KOPT-K1 (cell line): ENCODE measurements around the gene LRMDA.
"Not testable (repeated sequence)": the region's sequence is repeated elsewhere in the genome, so short reads cannot be mapped to it uniquely, and the experiment has no call there.

ENCODE experiments used
- H3K27ac ChIP-seq: fragments of 200-600 bp; sonication (generic); 2 replicates; pipeline ENCODE4 v1.5.1; 2016; ENCODE audit warnings: antibody characterized with exemption, mild to moderate bottlenecking, low read depth, low read length; ENCODE audit not compliant: poor library complexity, severe bottlenecking
- H3K36me3 ChIP-seq: fragments of 200-600 bp; sonication (generic); 2 replicates; pipeline ENCODE4 v1.5.1; 2017; ENCODE audit warnings: antibody characterized with exemption, mild to moderate bottlenecking, low read length, moderate library complexity; ENCODE audit not compliant: insufficient read depth
- H3K9me3 ChIP-seq: fragments of 200-600 bp; sonication (generic); 2 replicates; pipeline ENCODE4 v1.5.1; 2017; ENCODE audit warnings: antibody characterized with exemption, low read length, mild to moderate bottlenecking; ENCODE audit not compliant: insufficient read depth, poor library complexity, severe bottlenecking

The LRMDA gene

DNA sequence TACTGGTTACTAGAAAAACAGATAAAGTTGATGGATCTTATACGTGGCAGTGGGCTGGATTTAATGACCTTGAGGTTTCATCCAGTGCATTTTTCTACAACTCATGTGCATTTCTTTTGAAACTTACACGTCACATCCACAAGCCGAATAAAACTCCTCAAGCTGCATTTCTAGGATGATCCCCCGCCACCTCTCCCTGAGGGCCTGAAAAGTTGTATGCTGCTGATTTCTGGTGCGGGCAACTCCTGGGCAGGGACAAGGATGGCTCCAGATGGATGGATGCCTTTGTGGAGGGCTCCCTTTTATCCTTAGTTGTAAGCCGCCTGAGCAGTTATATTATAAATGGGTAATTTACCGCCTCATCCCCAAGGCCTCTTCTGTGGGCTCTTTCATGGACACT lies 1091.1 kb downstream of the LRMDA start:
- H3K27ac ChIP-seq, result no peak overlapping the region
- no peaks in the 10 kb centered on the region for H3K36me3 ChIP-seq
- no peaks in the 10 kb centered on the region for H3K9me3 ChIP-seq

DNA sequence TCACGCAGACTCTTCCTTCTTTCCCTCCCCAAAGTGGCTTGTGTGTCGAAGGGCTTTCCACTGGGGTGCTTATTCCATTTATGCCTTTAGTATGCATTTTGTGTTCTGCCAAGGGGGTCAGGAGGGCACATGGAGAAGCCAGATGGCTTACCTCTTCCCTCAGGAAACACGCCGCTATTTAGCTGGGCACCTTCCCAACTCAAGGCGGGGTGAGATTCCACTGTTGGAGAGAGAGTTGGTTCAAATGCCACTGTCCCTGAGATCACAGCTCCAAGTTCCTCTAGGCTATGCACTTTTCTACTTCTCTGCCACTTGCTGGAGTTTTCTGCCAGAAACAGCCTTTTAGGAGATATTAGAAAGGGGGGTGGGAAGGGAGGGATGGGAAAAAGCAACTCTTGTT lies 1091.8 kb downstream of the LRMDA start:
- H3K36me3 ChIP-seq, result no peaks in the 10 kb centered on the region
- H3K9me3 ChIP-seq, result no peaks in the 10 kb centered on the region
- no peak overlapping the region for H3K27ac ChIP-seq

DNA sequence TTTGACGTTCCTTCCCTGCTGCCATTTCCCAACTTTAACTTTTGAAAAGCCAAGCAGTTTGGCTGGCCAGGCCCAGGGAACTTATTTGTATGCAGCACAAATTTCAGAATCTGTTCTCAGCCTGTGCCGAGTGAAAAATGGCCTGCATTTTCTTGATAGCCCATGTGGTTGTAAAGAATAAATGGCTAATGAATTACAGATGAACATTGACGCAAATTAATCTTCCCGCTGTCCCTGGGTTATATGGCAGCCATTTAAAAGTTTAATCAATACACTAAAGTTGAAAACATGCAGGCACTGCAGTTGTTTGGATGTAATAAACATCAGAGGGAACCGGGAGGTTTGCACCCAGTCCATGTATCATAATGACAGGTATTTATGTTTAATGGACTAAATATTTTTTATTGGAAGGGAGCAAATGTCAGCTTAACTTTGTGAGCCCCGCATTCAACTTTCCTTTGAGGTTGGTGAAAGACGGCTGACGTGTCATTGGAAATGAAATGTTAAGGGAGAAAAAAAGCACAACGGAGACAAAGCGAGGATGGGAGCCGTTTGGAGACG lies 1092.4 kb downstream of the LRMDA start:
- H3K36me3 ChIP-seq, result no peaks in the 10 kb centered on the region
- no peaks in the 10 kb centered on the region for H3K9me3 ChIP-seq
- H3K27ac ChIP-seq, result no peak overlapping the region

GRCh38 chr10:76526833-76527232 lies 1095.4 kb downstream of the LRMDA start:
- H3K36me3 ChIP-seq, H3K9me3 ChIP-seq, H3K27ac ChIP-seq: not testable (repeated sequence)

- no peaks in the 10 kb centered on the region for H3K9me3 ChIP-seq
- H3K36me3 ChIP-seq, result no peaks in the 10 kb centered on the region
- H3K27ac ChIP-seq, result no peak overlapping the region
Measured at GRCh38 chr10:76540331-76540730, 1108.9 kb downstream of the LRMDA start.

- no peak overlapping the region for H3K27ac ChIP-seq
- H3K36me3 ChIP-seq, result no peaks in the 10 kb centered on the region
- no peaks in the 10 kb centered on the region for H3K9me3 ChIP-seq
Measured at GRCh38 chr10:76540786-76541185, 1109.4 kb downstream of the LRMDA start.

DNA sequence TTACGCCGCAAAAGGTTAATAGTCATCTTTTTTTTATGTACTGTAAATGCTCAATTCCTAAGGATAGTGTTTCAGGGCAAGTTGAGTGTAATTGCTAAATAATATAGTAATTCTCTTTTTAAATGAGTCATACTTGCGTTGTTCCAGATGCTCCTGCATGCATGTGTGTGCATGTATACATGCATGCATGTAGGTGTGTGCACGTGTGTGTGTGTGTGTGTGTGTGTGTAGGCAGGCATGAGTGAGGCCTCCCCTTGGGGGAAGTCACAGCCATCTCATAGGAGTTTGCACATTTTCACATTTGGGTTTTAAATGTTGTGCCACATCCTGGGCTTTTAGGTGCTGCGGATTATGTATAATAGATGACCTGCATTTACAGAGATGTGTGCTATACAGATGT lies 1110.4 kb downstream of the LRMDA start:
- no peaks in the 10 kb centered on the region for H3K9me3 ChIP-seq
- H3K27ac ChIP-seq, result no peak overlapping the region
- no peaks in the 10 kb centered on the region for H3K36me3 ChIP-seq

- no peak overlapping the region for H3K27ac ChIP-seq
- H3K9me3 ChIP-seq, result no peaks in the 10 kb centered on the region
- no peaks in the 10 kb centered on the region for H3K36me3 ChIP-seq
Measured at GRCh38 chr10:76542307-76542930, 1111.0 kb downstream of the LRMDA start.

- H3K36me3 ChIP-seq, result no peaks in the 10 kb centered on the region
- H3K27ac ChIP-seq, result no peak overlapping the region
- H3K9me3 ChIP-seq, result no peaks in the 10 kb centered on the region
Measured at GRCh38 chr10:76543655-76544054, 1112.2 kb downstream of the LRMDA start.

DNA sequence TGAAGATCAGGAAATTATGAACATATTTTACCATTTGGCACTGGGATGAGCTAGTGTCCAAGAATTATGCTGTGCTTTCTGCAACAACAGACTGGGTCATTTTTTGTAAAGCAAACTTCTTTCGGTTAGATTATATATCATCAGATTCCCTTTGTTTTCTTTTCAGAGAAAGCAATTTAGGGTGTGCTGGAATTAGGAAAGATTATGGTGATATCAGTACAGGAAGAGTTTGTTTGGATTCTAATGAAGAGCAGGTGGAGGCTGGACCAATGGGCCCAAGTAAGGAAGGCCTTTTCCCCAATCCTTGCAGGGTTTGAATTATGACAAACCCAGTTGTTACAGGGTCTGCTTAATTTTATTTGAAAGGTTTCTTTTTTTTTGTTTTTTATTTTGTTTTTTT lies 1113.4 kb downstream of the LRMDA start:
- Histone ChIP-seq H3K36me3 (no peaks in the 10 kb centered on the region), H3K9me3 (no peaks in the 10 kb centered on the region), H3K27ac (no peak overlapping the region)

DNA sequence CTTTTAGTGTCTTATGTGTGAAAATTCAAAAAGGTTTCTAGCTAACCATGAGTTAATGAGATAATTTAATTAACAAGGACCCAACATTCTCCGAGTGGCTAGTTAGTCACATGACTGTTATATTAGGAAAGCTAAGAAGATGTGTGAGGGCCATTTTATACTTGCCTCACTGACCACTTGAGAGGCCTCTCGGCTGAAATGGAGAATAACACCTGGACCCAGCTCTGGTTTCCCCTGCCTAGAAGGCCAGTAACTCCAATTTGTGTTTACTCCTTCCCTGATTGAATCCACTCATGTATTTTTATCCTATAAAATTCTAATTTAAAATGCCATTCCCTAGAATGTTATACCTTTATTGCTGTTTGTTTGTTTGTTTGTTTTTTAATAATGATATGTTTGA lies 1115.0 kb downstream of the LRMDA start:
- H3K9me3 ChIP-seq, result no peaks in the 10 kb centered on the region
- H3K36me3 ChIP-seq, result no peaks in the 10 kb centered on the region
- H3K27ac ChIP-seq, result no peak overlapping the region

DNA sequence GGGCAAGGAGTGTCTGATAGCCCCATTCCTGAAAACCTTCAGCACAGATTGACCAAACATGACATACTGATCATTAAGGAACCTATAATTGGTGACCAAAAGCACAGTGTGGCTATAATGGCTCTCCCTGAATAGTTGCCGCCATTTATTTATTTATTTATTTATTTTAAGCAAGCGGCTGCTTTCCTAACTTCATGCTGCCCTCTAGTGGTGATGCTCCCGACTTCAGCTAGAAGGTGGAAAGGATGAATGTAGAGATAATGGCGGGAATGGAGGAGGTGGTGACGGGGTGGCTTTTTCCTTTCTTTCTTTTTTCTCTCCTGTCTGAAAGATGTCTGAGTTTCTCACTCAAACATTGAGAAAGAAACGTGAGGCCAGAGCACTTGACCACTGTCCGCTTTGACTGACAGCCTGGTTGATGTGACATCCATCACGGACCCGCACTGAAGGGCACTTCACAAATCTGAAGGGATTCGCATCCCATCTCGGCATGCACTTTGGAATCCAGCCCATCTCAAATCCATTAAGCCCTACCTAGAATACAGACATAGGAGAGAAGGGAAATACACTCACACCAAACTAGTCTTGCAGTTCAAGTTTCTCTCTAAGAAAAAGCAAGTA lies 1116.0 kb downstream of the LRMDA start:
- Histone ChIP-seq H3K9me3 (no peaks in the 10 kb centered on the region), H3K36me3 (no peaks in the 10 kb centered on the region), H3K27ac (no peak overlapping the region)

DNA sequence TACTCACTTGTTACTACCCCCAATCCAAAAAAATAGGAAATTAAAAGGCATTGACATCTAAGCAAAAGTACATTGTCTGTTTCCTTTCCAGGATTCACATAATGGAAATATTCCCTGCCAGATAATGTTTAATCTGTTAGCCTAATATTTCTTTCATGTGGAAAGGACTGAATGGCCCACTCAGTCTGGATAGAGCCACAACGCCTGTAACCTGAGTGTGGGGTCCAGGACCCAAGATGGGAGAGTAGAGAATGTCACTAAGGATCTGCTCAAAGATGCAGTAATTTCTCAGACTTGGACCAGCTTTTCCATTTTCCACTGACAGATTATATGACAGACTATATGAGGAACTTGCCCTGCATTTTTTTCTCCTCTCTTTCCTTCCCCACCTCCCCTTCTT lies 1117.3 kb downstream of the LRMDA start:
- Histone ChIP-seq H3K9me3 (no peaks in the 10 kb centered on the region), H3K36me3 (no peaks in the 10 kb centered on the region), H3K27ac (no peak overlapping the region)

DNA sequence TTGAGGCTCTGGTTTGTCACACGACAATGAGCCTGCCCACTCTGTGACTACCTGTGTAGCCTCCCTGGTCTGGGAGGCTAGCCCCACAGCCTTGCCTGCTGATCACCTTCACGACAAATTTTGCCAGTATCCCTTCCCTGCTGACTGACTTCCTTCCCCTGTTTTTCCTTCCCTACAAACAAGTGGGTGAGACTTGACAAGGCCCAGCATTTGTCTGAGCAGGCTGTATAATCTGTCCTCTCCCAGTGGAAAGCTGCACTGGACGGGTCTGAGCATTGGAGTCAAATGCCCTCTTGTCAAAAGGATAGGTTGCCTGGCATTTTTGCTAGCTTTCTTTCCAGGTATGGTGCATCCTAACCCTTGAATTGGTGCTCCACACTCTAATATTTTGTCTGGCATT lies 1117.7 kb downstream of the LRMDA start:
- no peaks in the 10 kb centered on the region for H3K36me3 ChIP-seq
- H3K27ac ChIP-seq, result no peak overlapping the region
- no peaks in the 10 kb centered on the region for H3K9me3 ChIP-seq

GRCh38 chr10:76550806-76551205 lies 1119.4 kb downstream of the LRMDA start:
- Histone ChIP-seq H3K27ac (no peak overlapping the region), H3K36me3 (no peaks in the 10 kb centered on the region)

More at GRCh38 chr10:76550806-76551205, 1119.4 kb downstream of the LRMDA start:
- no peaks in the 10 kb centered on the region for H3K9me3 ChIP-seq
